GM23338 (cell line): Measurements from ENCODE around the gene RAPGEF4. TPM values are rescaled to one million over a fixed set of nuclear protein-coding genes. Genes with fewer than 3 reads are reported as not detected.

Experiments
- ATAC-seq: fragments of 200-7000 bp; cut with Tn5 transposase; 3 replicates; pipeline ENCODE4 v1.9.1; 2020
- DNase-seq: peaks from one replicate; pipeline ENCODE4 v3.0.0-alpha.2; 2015; ENCODE audit warnings: low spot score
- H2AFZ ChIP-seq: fragments of 200-600 bp; sonication (generic); 2 replicates; pipeline ENCODE4 v1.8.0; 2016; ENCODE audit warnings: antibody characterized with exemption, mild to moderate bottlenecking, moderate library complexity
- H3F3A ChIP-seq: fragments of 200-600 bp; sonication (generic); replicated peaks from 2 replicates; pipeline ENCODE4 v1.8.0; 2017; ENCODE audit warnings: antibody characterized with exemption, mixed run types, low read depth
- H3K27ac ChIP-seq: fragments of 200-600 bp; sonication (generic); 2 replicates; pipeline ENCODE4 v1.6.1; 2016; ENCODE audit warnings: low read depth
- H3K27me3 ChIP-seq: fragments of 200-600 bp; sonication (generic); 2 replicates; pipeline ENCODE4 v1.8.0; 2016; ENCODE audit warnings: mild to moderate bottlenecking, mixed run types, moderate library complexity; ENCODE audit not compliant: insufficient read depth
- H3K36me3 ChIP-seq: fragments of 200-600 bp; sonication (generic); 2 replicates; pipeline ENCODE4 v1.8.0; 2016; ENCODE audit warnings: mild to moderate bottlenecking; ENCODE audit not compliant: insufficient read depth
- H3K4me1 ChIP-seq: fragments of 200-600 bp; sonication (generic); 2 replicates; pipeline ENCODE4 v1.8.0; 2016; ENCODE audit warnings: mild to moderate bottlenecking, moderate library complexity; ENCODE audit not compliant: insufficient read depth
- H3K4me2 ChIP-seq: fragments of 200-600 bp; sonication (generic); 2 replicates; pipeline ENCODE4 v1.7.1; 2017; ENCODE audit warnings: mixed run types
- H3K4me3 ChIP-seq: fragments of 200-600 bp; sonication (generic); 2 replicates; pipeline ENCODE4 v1.6.1; 2016; ENCODE audit warnings: mixed run types
- H3K79me2 ChIP-seq: fragments of 200-600 bp; sonication (generic); replicated peaks from 2 replicates; pipeline ENCODE4 v1.8.0; 2017; ENCODE audit warnings: mild to moderate bottlenecking; ENCODE audit not compliant: insufficient read depth
- H3K9me2 ChIP-seq: fragments of 200-600 bp; sonication (generic); 2 replicates; pipeline ENCODE4 v1.8.0; 2017; ENCODE audit not compliant: insufficient read depth
- H4K20me1 ChIP-seq: fragments of 200-600 bp; sonication (generic); replicated peaks from 2 replicates; pipeline ENCODE4 v1.8.0; 2017; ENCODE audit warnings: mild to moderate bottlenecking; ENCODE audit not compliant: insufficient read depth
- H3K27ac Mint-ChIP-seq: 2 replicates; pipeline ENCODE4 v1.8.0; 2020; ENCODE audit warnings: inconsistent platforms, mild to moderate bottlenecking, moderate library complexity, mixed read lengths
- H3K27me3 Mint-ChIP-seq: 3 replicates; pipeline ENCODE4 v1.8.0; 2022; ENCODE audit warnings: low read depth, mild to moderate bottlenecking, moderate library complexity, mixed read lengths, inconsistent platforms; ENCODE audit not compliant: insufficient read depth, poor library complexity
- H3K36me3 Mint-ChIP-seq: 3 replicates; pipeline ENCODE4 v1.8.0; 2021; ENCODE audit warnings: low read depth, mild to moderate bottlenecking, inconsistent platforms, moderate library complexity, mixed read lengths
- H3K4me1 Mint-ChIP-seq: 3 replicates; pipeline ENCODE4 v1.8.0; 2020; ENCODE audit warnings: mild to moderate bottlenecking, inconsistent platforms, mixed read lengths
- H3K4me3 Mint-ChIP-seq: 3 replicates; pipeline ENCODE4 v1.8.0; 2021; ENCODE audit warnings: moderate library complexity, mild to moderate bottlenecking, inconsistent platforms, mixed read lengths
- H3K9me3 Mint-ChIP-seq: 3 replicates; pipeline ENCODE4 v1.8.0; 2020; ENCODE audit warnings: moderate library complexity, mild to moderate bottlenecking, inconsistent platforms, mixed read lengths
- EZH2phosphoT487 ChIP-seq: fragments of 200-600 bp; sonication (generic); IDR thresholded peaks from one replicate; pipeline ENCODE4 v1.8.1; 2018; ENCODE audit warnings: antibody characterized with exemption; ENCODE audit not compliant: unreplicated experiment
- JUNB ChIP-seq: IDR thresholded peaks from one replicate; pipeline ENCODE4 v1.6.1; 2016; ENCODE audit warnings: antibody characterized with exemption; ENCODE audit not compliant: unreplicated experiment
- STAT1 ChIP-seq: IDR thresholded peaks from one replicate; pipeline ENCODE4 v1.6.1; 2016; ENCODE audit warnings: antibody characterized with exemption; ENCODE audit not compliant: unreplicated experiment
- ZNF331 ChIP-seq: fragments of 250-450 bp; sonication (Bioruptor Pico); IDR thresholded peaks from 2 replicates; pipeline ENCODE4 v1.5.0; 2020; ENCODE audit warnings: low read depth, mild to moderate bottlenecking, moderate library complexity
- polyA plus RNA-seq: library from polyadenylated mRNA; unstranded; fragments of >200 nt; fragmentation: Nextera tagmentation; extraction: Ambion mirVana; gene quantifications from 2 replicates; pipeline ENCODE4 v1.2.1, GENCODE V29; 2016
- total RNA-seq: library from RNA; depleted of rRNA; stranded (reverse); fragments of >200 nt; shearing (Covaris generic); gene quantifications from 2 replicates; pipeline ENCODE4 v1.2.3, GENCODE V29; 2014
- TF ChIP-seq, protein P1 (sequence below), 2 experiments: fragments of 200-600 bp in 1 of 2; sonication (generic) in 1 of 2; conservative IDR thresholded peaks; 2 replicates each; pipeline versions ENCODE4 v1.5.1 to v1.6.1; 2016 to 2017; ENCODE audit warnings: antibody characterized with exemption in 2 of 2, low read depth in 2 of 2, mild to moderate bottlenecking in 2 of 2, moderate library complexity in 1 of 2
- TF ChIP-seq, protein P2 (sequence below): IDR thresholded peaks from one replicate; pipeline ENCODE4 v1.6.1; 2018; ENCODE audit warnings: antibody characterized with exemption; ENCODE audit not compliant: unreplicated experiment

The RAPGEF4 gene
- total and polyA plus RNA-seq, 2 experiments from 2014 or later: 1.7 to 4.7 TPM

DNA sequence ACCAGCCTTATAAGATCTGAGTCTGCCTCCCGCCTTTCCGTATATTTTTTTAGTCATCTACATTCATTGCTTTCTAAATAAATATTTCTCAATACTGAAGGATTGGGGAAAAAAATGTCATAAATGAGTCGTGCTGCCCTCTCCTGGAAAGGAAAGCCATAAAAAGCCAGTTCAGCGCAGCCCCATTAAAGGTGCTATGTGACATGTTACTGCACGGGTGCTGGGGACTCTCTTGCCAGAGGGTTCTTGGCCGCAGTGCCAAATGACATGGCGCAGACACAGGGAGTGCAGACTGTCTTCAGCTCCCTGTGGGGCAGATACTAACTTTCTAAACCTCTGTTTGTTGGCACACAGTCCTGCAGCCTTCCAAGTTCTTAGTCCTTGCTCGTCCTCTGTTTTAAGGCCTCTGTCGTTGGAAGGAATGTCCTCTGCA, 286.3 kb downstream of the RAPGEF4 start:
- Mint-ChIP-seq H3K4me3 (no peak overlapping the region), H3K27me3 (no peaks in the 10 kb centered on the region), H3K4me1 (no peaks in the 10 kb centered on the region), H3K27ac (no peak overlapping the region), H3K36me3 (no peaks in the 10 kb centered on the region), H3K9me3 (no peaks in the 10 kb centered on the region)
- Histone ChIP-seq H3K79me2 (no peaks in the 10 kb centered on the region), H3K9me2 (no peaks in the 10 kb centered on the region), H3K36me3 (no peaks in the 10 kb centered on the region), H3K4me3 (no peak overlapping the region), H2AFZ (no peak overlapping the region), H3K27ac (no peak overlapping the region), H3K4me2 (no peak overlapping the region), H3F3A (no peaks in the 10 kb centered on the region), H4K20me1 (no peaks in the 10 kb centered on the region), H3K27me3 (no peaks in the 10 kb centered on the region), H3K4me1 (no peaks in the 10 kb centered on the region)
- TF ChIP-seq, protein P1, sequence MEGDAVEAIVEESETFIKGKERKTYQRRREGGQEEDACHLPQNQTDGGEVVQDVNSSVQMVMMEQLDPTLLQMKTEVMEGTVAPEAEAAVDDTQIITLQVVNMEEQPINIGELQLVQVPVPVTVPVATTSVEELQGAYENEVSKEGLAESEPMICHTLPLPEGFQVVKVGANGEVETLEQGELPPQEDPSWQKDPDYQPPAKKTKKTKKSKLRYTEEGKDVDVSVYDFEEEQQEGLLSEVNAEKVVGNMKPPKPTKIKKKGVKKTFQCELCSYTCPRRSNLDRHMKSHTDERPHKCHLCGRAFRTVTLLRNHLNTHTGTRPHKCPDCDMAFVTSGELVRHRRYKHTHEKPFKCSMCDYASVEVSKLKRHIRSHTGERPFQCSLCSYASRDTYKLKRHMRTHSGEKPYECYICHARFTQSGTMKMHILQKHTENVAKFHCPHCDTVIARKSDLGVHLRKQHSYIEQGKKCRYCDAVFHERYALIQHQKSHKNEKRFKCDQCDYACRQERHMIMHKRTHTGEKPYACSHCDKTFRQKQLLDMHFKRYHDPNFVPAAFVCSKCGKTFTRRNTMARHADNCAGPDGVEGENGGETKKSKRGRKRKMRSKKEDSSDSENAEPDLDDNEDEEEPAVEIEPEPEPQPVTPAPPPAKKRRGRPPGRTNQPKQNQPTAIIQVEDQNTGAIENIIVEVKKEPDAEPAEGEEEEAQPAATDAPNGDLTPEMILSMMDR (conservative IDR thresholded peaks at IDR 0.05; ENCODE audit: low read depth in 2 of 2): peak; percentile 42 to 55
- no peak for TF ChIP-seq ZNF331 (CRISPR knock-in tag)
- peak; percentile 35 for DNase-seq
- peak; percentile 48; the same call in 2 of the 3 replicates for ATAC-seq

DNA sequence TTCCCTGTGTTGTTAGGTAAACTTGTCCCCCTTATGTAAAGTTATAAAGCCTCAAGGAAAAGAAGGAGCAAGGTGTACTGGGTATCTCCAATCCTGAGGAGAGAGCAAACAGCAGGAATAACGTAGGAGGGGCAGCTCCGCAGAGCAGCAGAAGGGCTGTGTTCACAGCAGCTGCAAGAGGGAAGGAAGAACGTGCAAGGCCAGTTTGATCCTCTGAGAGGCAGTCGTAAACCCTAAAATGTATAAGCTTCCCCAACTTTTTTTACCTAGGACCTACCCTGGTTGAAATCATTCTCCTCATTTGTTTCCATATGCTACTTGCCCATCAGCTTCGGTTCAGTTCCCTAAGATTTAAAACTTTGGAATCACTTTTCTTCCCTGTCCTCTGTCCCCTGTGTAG, 288.1 kb downstream of the RAPGEF4 start:
- H4K20me1 ChIP-seq: no peaks in the 10 kb centered on the region
- peak; percentile 40; the same call in 1 of the 3 replicates for ATAC-seq
- no peaks in the 10 kb centered on the region for H3K36me3 ChIP-seq
- H2AFZ ChIP-seq: no peak overlapping the region
- H3K4me1 Mint-ChIP-seq: peaks cover 6% of the 10 kb centered on the region; the same call in 2 of the 3 replicates
- no peak for DNase-seq
- H3K4me1 ChIP-seq: no peaks in the 10 kb centered on the region
- no peaks in the 10 kb centered on the region for H3K9me2 ChIP-seq
- H3K27me3 Mint-ChIP-seq: no peaks in the 10 kb centered on the region
- H3K79me2 ChIP-seq: no peaks in the 10 kb centered on the region
- no peak overlapping the region for H3K4me3 Mint-ChIP-seq
- H3K27me3 ChIP-seq: no peaks in the 10 kb centered on the region
- no peaks in the 10 kb centered on the region for H3F3A ChIP-seq
- no peak overlapping the region for H3K4me2 ChIP-seq
- no peaks in the 10 kb centered on the region for H3K36me3 Mint-ChIP-seq
- TF ChIP-seq EZH2phosphoT487 (no peak), STAT1 (no peak), JUNB (no peak)
- TF ChIP-seq, protein P2, sequence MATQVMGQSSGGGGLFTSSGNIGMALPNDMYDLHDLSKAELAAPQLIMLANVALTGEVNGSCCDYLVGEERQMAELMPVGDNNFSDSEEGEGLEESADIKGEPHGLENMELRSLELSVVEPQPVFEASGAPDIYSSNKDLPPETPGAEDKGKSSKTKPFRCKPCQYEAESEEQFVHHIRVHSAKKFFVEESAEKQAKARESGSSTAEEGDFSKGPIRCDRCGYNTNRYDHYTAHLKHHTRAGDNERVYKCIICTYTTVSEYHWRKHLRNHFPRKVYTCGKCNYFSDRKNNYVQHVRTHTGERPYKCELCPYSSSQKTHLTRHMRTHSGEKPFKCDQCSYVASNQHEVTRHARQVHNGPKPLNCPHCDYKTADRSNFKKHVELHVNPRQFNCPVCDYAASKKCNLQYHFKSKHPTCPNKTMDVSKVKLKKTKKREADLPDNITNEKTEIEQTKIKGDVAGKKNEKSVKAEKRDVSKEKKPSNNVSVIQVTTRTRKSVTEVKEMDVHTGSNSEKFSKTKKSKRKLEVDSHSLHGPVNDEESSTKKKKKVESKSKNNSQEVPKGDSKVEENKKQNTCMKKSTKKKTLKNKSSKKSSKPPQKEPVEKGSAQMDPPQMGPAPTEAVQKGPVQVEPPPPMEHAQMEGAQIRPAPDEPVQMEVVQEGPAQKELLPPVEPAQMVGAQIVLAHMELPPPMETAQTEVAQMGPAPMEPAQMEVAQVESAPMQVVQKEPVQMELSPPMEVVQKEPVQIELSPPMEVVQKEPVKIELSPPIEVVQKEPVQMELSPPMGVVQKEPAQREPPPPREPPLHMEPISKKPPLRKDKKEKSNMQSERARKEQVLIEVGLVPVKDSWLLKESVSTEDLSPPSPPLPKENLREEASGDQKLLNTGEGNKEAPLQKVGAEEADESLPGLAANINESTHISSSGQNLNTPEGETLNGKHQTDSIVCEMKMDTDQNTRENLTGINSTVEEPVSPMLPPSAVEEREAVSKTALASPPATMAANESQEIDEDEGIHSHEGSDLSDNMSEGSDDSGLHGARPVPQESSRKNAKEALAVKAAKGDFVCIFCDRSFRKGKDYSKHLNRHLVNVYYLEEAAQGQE: no peak
- TF ChIP-seq, protein P1 (conservative IDR thresholded peaks at IDR 0.05; ENCODE audit: low read depth in 2 of 2): peak in 1 of 2 experiments; percentile 21; a peak in 1 of 4 replicates
- H3K27ac ChIP-seq: no peak overlapping the region
- H3K9me3 Mint-ChIP-seq: no peaks in the 10 kb centered on the region
- no peak overlapping the region for H3K4me3 ChIP-seq
- no peak overlapping the region for H3K27ac Mint-ChIP-seq
